Suprapubic skin (tissue), 2 donors: ENCODE results near the gene ACACB.

ENCODE experiments used
- EP300 ChIP-seq: sonication (generic); formaldehyde crosslinking; IDR thresholded peaks from one replicate; pipeline ENCODE4 v1.6.1; 2017; ENCODE audit warnings: antibody characterized with exemption
- POLR2A ChIP-seq, 2 donors: fragments of 450-650 bp; IDR thresholded peaks; one replicate each; pipeline ENCODE4 v1.6.1; 2017; ENCODE audit warnings: antibody characterized with exemption in 2 of 2, mild to moderate bottlenecking in 2 of 2, moderate library complexity in 2 of 2

- no peak for TF ChIP-seq EP300
- no peak for TF ChIP-seq POLR2A (IDR thresholded peaks at IDR 0.05)
Observed at GRCh38 chr12:109098183-109098604, 18.2 kb upstream of the ACACB start.
